ENCODE results near the gene MTRF1L. TPM values are rescaled to one million over a fixed set of nuclear protein-coding genes. Genes with fewer than 3 reads are reported as not detected.

Gene MTRF1L
- total RNA-seq, 1 experiment from 2014 or later: 18.0 TPM

Small RNA genes within 50 kb of the gene (small RNA-seq; reads per million reads assigned to genes)
- gene AL080276.1: 0 to 0.06 reads per million in 2 experiments

Other genes starting within 250 kb of the MTRF1L start
- 23.7 and 27.0 TPM in 2 replicates for gene FBXO5, start 19.7 kb downstream of the MTRF1L start, total RNA-seq (2014; rRNA removed; shearing (Covaris generic))
- 0.14 and 0.20 TPM in 2 replicates for gene RGS17, start 128.6 kb upstream of the MTRF1L start, total RNA-seq (2014; rRNA removed; shearing (Covaris generic))